Measurements from ENCODE around the gene PTPN6. TPM values are rescaled to one million over a fixed set of nuclear protein-coding genes. Genes with fewer than 3 reads are reported as not detected.

PTPN6 gene
- total and polyA plus RNA-seq, 9 of the 15 experiments (the other 6 are each of a cell fraction or from before 2014, with no cell fraction given), result 1.5 to 5.1 (median 3.9) TPM

DNA sequence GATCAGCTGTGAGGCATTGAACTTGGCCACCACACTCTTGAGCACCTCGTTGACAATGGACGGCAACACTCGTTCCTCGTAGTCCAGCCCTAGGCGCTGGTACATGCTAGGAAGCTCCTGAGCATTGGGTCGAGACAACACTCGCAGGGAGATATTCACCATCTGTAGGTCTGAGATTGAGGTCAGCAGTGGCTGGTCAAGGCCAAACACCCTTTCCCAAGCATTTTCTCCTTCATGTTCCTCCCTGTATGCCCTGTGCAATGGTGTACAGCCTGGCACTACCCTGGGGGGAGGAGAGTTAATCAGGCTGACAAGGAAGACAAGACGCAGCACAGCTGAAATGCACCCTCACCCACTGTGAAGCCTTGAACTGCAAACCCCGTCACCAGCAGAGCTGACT, 17.3 kb downstream of the PTPN6 start:
- H3K79me2 ChIP-seq (ENCODE audit: control insufficient read depth, insufficient read depth, low read length), result peaks cover 64% of the 10 kb centered on the region
- H3K9me1 ChIP-seq (ENCODE audit: control insufficient read depth, insufficient read depth, low read length), result no peaks in the 10 kb centered on the region
- FAIRE-seq (no peak), DNase-seq (ENCODE audit: extremely low read depth in 1 of 4, low spot score in 3 of 4) (no peak), ATAC-seq (no peak)
- H4K20me1 ChIP-seq (replicated peaks; ENCODE audit: control insufficient read depth, insufficient read depth, low read length), result no peaks in the 10 kb centered on the region
- H3K27ac ChIP-seq (ENCODE audit: extremely low read depth, low read depth, low read length), result peak overlapping the region; percentile 99; the same call in 2 of the 3 replicates
- POLR2A ChIA-PET, result interaction anchor here (0.6 to 3.0 kb wide), 6 partner anchors 10 to 96 kb away, joined by 3 to 10 read pairs (median 4); partner anchors contain the start of genes C12orf57, LPCAT3, RNU7-1 and SPSB2
- peaks cover 65% of the 10 kb centered on the region for H3K36me3 ChIP-seq (ENCODE audit: control insufficient read depth, insufficient read depth, low read length)
- H3K4me1 ChIP-seq (replicated peaks in 1 of 2; ENCODE audit: control insufficient read depth in 2 of 2, insufficient read depth in 2 of 2, low read length in 2 of 2), result peaks cover 37 to 40% of the 10 kb centered on the region in 2 experiments; a peak in 4 of 5 replicates
- in situ Hi-C loops (cut with MboI), result no loop called here
- no TSS peak for BruUV-seq (replicated peaks)
- no peaks in the 10 kb centered on the region for H3K9me3 ChIP-seq (replicated peaks; ENCODE audit: control insufficient read depth, insufficient read depth, low read depth, low read length)
- no peak overlapping the region for H2AFZ ChIP-seq (ENCODE audit: low read depth, low read length)
- H3K4me2 ChIP-seq (ENCODE audit: insufficient read depth, low read length), result peak overlapping the region; percentile 99; the same call in 1 of the 2 replicates
- CTCF ChIA-PET (ENCODE audit: low intra/inter-chr PET ratio), result no interaction called here
- H3K27me3 ChIP-seq (ENCODE audit: control insufficient read depth in 2 of 2, insufficient read depth in 2 of 2, low read length in 2 of 2), result no peaks in the 10 kb centered on the region
- TF ChIP-seq, protein P1, sequence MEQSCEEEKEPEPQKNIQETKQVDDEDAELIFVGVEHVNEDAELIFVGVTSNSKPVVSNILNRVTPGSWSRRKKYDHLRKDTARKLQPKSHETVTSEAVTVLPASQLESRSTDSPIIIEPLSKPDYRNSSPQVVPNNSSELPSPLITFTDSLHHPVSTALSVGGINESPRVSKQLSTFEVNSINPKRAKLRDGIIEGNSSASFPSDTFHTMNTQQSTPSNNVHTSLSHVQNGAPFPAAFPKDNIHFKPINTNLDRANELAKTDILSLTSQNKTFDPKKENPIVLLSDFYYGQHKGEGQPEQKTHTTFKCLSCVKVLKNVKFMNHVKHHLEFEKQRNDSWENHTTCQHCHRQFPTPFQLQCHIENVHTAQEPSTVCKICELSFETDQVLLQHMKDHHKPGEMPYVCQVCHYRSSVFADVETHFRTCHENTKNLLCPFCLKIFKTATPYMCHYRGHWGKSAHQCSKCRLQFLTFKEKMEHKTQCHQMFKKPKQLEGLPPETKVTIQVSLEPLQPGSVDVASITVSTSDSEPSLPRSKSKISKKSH (CRISPR knock-in tag; IDR thresholded peaks at IDR 0.05), result no peak
- TF ChIP-seq KLF16 (IDR thresholded peaks at IDR 0.05) (no peak), MTA1 (IDR thresholded peaks at IDR 0.05; ENCODE audit: borderline replicate concordance) (no peak)
- TF ChIP-seq, protein P2, sequence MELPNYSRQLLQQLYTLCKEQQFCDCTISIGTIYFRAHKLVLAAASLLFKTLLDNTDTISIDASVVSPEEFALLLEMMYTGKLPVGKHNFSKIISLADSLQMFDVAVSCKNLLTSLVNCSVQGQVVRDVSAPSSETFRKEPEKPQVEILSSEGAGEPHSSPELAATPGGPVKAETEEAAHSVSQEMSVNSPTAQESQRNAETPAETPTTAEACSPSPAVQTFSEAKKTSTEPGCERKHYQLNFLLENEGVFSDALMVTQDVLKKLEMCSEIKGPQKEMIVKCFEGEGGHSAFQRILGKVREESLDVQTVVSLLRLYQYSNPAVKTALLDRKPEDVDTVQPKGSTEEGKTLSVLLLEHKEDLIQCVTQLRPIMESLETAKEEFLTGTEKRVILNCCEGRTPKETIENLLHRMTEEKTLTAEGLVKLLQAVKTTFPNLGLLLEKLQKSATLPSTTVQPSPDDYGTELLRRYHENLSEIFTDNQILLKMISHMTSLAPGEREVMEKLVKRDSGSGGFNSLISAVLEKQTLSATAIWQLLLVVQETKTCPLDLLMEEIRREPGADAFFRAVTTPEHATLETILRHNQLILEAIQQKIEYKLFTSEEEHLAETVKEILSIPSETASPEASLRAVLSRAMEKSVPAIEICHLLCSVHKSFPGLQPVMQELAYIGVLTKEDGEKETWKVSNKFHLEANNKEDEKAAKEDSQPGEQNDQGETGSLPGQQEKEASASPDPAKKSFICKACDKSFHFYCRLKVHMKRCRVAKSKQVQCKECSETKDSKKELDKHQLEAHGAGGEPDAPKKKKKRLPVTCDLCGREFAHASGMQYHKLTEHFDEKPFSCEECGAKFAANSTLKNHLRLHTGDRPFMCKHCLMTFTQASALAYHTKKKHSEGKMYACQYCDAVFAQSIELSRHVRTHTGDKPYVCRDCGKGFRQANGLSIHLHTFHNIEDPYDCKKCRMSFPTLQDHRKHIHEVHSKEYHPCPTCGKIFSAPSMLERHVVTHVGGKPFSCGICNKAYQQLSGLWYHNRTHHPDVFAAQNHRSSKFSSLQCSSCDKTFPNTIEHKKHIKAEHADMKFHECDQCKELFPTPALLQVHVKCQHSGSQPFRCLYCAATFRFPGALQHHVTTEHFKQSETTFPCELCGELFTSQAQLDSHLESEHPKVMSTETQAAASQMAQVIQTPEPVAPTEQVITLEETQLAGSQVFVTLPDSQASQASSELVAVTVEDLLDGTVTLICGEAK (IDR thresholded peaks at IDR 0.05), result no peak
- TF ChIP-seq, protein P2 (CRISPR knock-in tag; IDR thresholded peaks at IDR 0.05), result no peak
- peak overlapping the region; percentile 97; the same call in 1 of the 2 replicates for H3K4me3 ChIP-seq
- peak overlapping the region; percentile 70 to 99 for H3K9ac ChIP-seq (ENCODE audit: insufficient read depth in 1 of 2, low read depth in 2 of 2, low read length in 2 of 2)
- WGBS (ENCODE audit: insufficient coverage, low coverage, missing lambda C conversion rate), result 94% methylated on average over 8 of the region's 9 CpGs
- intact Hi-C loops (cut with micrococcal nuclease), result loop anchor here (10.0 kb wide), 1 partner anchor 216 kb away; the partner anchor contains the start of gene PEX5

Data from K562 (cell line).